SK-N-SH (cell line): ENCODE measurements around the gene SIT1. TPM values are rescaled to one million over a fixed set of nuclear protein-coding genes. Genes with fewer than 3 reads are reported as not detected.

Experiments used
- CTCF ChIA-PET: fragments of 300-600, 350-600 bp; formaldehyde crosslinking; extraction: SDS; loops from one replicate; lab custom pipeline; 2021; lab: Yijun Ruan, JAX
- POLR2A ChIA-PET: fragments of 350-600 bp; sonication (Branson Sonifier 250); formaldehyde crosslinking; extraction: SDS; loops from one replicate; lab custom pipeline; 2020; ENCODE audit warnings: antibody characterized with exemption, inconsistent platforms; lab: Yijun Ruan, JAX
- DNase-seq: peaks from one replicate; pipeline ENCODE4 v3.0.0; 2012
- H2AFZ ChIP-seq: fragments of 200-600 bp; sonication (generic); 2 replicates; pipeline ENCODE4 v1.8.1; 2016; ENCODE audit warnings: antibody characterized with exemption, mild to moderate bottlenecking, low read depth
- H3F3A ChIP-seq: fragments of 200-600 bp; sonication (generic); replicated peaks from 2 replicates; pipeline ENCODE3; 2016; ENCODE audit warnings: antibody characterized with exemption, mild to moderate bottlenecking; ENCODE audit not compliant: insufficient read depth
- H3K27ac ChIP-seq, 2 experiments: fragments of 200-500 bp in 1 of 2; fragments of 200-600 bp in 1 of 2; sonication (Bioruptor generic) in 1 of 2; sonication (generic), shearing (Covaris generic) in 1 of 2; 2 replicates each; pipeline versions ENCODE4 v1.5.1 to v1.6.1; 2014 to 2016; ENCODE audit warnings: low read depth in 2 of 2, inconsistent platforms in 1 of 2, low read length in 1 of 2, mild to moderate bottlenecking in 1 of 2, mixed read lengths in 1 of 2
- H3K27me3 ChIP-seq: fragments of 200-600 bp; sonication (generic), shearing (Covaris generic); 2 replicates; pipeline ENCODE4 v1.6.1; 2016; ENCODE audit warnings: mixed run types; ENCODE audit not compliant: insufficient read depth
- H3K36me3 ChIP-seq, 2 experiments: fragments of 200-500 bp in 1 of 2; fragments of 200-600 bp in 1 of 2; sonication (Bioruptor generic) in 1 of 2; sonication (generic) in 1 of 2; replicated peaks in 1 of 2; 2 replicates each; pipeline versions ENCODE3 to v1.5.1; 2014 to 2016; ENCODE audit warnings: low read length in 1 of 2, mild to moderate bottlenecking in 1 of 2; ENCODE audit not compliant: insufficient read depth in 2 of 2, control insufficient read depth in 1 of 2
- H3K4me1 ChIP-seq, 2 experiments: fragments of 200-500 bp in 1 of 2; fragments of 200-600 bp in 1 of 2; sonication (Bioruptor generic) in 1 of 2; sonication (generic), shearing (Covaris generic) in 1 of 2; 2 replicates each; pipeline versions ENCODE4 v1.5.1 to v1.6.1; 2014 to 2016; ENCODE audit warnings: low read depth in 1 of 2, low read length in 1 of 2, mixed run types in 1 of 2; ENCODE audit not compliant: insufficient read depth in 2 of 2, control insufficient read depth in 1 of 2
- H3K4me2 ChIP-seq: fragments of 200-600 bp; sonication (generic), shearing (Covaris generic); 2 replicates; pipeline ENCODE4 v1.6.1; 2017; ENCODE audit warnings: mixed run types
- H3K4me3 ChIP-seq, 2 experiments: fragments of 200-500 bp in 1 of 2; fragments of 200-600 bp in 1 of 2; sonication (Bioruptor generic) in 1 of 2; sonication (generic), shearing (Covaris generic) in 1 of 2; 2 replicates each; pipeline versions ENCODE4 v1.5.1 to v1.8.1; 2014 to 2016; ENCODE audit warnings: low read depth in 2 of 2, inconsistent platforms in 1 of 2, low read length in 1 of 2, mild to moderate bottlenecking in 1 of 2, mixed read lengths in 1 of 2, moderate library complexity in 1 of 2
- H3K79me2 ChIP-seq: fragments of 200-600 bp; sonication (generic); 2 replicates; pipeline ENCODE4 v1.8.1; 2017; ENCODE audit warnings: mild to moderate bottlenecking; ENCODE audit not compliant: insufficient read depth
- H3K9ac ChIP-seq: fragments of 200-600 bp; sonication (generic); 2 replicates; pipeline ENCODE4 v1.6.1; 2017; ENCODE audit warnings: mixed run types
- H3K9me2 ChIP-seq: fragments of 200-600 bp; sonication (generic); 2 replicates; pipeline ENCODE4 v1.6.1; 2017; ENCODE audit warnings: mixed run types
- H3K9me3 ChIP-seq: fragments of 200-600 bp; sonication (generic); 2 replicates; pipeline ENCODE4 v1.6.1; 2017; ENCODE audit warnings: mixed run types, mild to moderate bottlenecking, moderate library complexity
- H4K20me1 ChIP-seq: fragments of 200-600 bp; sonication (generic); 2 replicates; pipeline ENCODE4 v1.6.1; 2017; ENCODE audit warnings: mild to moderate bottlenecking, mixed run types; ENCODE audit not compliant: insufficient read depth
- EP300 ChIP-seq, 2 experiments: IDR thresholded peaks; 2 replicates each; pipeline versions ENCODE4 v1.4.0 to v1.6.1; 2012; ENCODE audit warnings: borderline replicate concordance in 1 of 2, low read depth in 1 of 2, low read length in 1 of 2
- FOSL2 ChIP-seq: IDR thresholded peaks from 2 replicates; pipeline ENCODE4 v1.4.0; 2012; ENCODE audit warnings: low read depth, mild to moderate bottlenecking, moderate library complexity, borderline replicate concordance
- RCOR1 ChIP-seq: fragments of 150-350 bp; IDR thresholded peaks from 2 replicates; pipeline ENCODE4 v1.6.1; 2017; ENCODE audit warnings: antibody characterized with exemption, low read length
- RXRA ChIP-seq: IDR thresholded peaks from 2 replicates; pipeline ENCODE4 v1.4.0; 2012; ENCODE audit warnings: low read depth, mild to moderate bottlenecking, borderline replicate concordance
- TAF1 ChIP-seq: IDR thresholded peaks from 2 replicates; pipeline ENCODE4 v1.6.1; 2012; ENCODE audit warnings: low read depth, mild to moderate bottlenecking, low read length, moderate library complexity, borderline replicate concordance
- TCF12 ChIP-seq: IDR thresholded peaks from 2 replicates; pipeline ENCODE4 v1.4.0; 2012
- TEAD4 ChIP-seq: IDR thresholded peaks from 2 replicates; pipeline ENCODE4 v1.4.0; 2012; ENCODE audit warnings: mild to moderate bottlenecking, borderline replicate concordance; ENCODE audit not compliant: insufficient read depth
- WGBS: methylation state at CpG from one replicate; pipeline ENCODE4 v1.1.6; 2017; ENCODE audit warnings: low lambda C conversion rate; 5-methylcytosine and 5-hydroxymethylcytosine counted together
- polyA plus RNA-seq, 3 experiments: library from polyadenylated mRNA; depleted of rRNA; stranded (reverse); fragments of >200 nt; gene quantifications; 2 replicates each; pipeline ENCODE4 v1.2.3, GENCODE V29; 2012
- TF ChIP-seq, protein P1 (sequence below): fragments of 150-350 bp; IDR thresholded peaks from 2 replicates; pipeline ENCODE4 v1.6.1; 2016; ENCODE audit warnings: mild to moderate bottlenecking, low read depth, low read length
- TF ChIP-seq, protein P2 (sequence below): IDR thresholded peaks from 2 replicates; pipeline ENCODE4 v1.4.0; 2012; ENCODE audit warnings: low read depth

SIT1 gene
- polyA plus RNA-seq, 1 of the 3 experiments (the other 2 are of a cell fraction), result not detected

DNA sequence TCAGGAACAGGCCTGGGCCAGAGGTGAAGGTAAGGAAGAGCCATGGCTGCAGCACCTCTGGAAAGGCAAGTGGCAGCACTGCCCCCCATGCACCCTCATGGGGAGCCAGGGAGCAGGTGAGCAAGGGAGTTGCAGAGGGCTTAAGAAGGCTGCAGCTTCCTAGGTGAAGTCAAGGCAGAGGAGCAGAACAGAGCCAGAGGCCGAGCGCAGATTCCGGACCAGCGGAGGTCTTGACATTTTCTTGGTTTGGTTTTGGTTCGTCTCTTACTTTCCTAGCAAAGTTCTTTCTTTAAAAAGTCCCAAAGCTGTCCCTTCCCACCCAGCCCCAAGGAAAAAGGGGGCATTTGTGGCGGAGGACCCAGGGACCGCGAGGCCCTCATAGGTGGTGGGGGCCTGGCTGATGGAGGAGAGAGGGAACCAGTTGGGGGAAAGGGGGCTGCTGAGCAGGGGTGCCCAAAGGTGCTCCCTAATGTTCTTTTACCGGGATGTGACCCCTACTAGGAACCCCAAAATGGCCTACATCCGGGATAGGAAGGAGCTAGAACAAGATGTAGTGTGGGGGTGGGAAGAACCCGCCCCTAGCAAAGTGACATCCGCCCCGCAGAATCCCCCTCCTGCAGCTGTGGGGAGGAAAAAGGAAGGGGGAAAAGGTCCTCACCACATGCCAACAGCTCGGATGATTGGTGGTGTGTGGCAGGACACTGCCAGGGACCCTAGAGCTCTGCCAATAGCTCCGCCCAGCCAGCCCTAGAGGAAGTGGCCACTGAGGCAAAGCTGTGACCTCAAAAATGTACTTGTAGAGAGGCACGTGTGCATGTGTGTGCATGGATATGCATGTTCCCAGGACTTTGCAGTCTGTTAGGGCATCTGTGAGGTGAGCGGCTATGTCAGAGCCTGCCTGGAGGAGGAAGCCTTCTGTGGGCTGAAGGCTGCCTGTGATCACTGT, 31.6 kb downstream of the SIT1 start:
- H3K4me3 ChIP-seq, result no peak overlapping the region
- H3K27ac ChIP-seq, result no peak overlapping the region
- no peak overlapping the region for H2AFZ ChIP-seq
- ChIA-PET CTCF (interaction anchor here (0.6 to 5.3 kb wide), 6 partner anchors 8 to 109 kb away, joined by 3 to 20 read pairs (median 8); partner anchors contain the start of genes CCDC107 and RMRP), POLR2A (no interaction called here)
- H3K9me3 ChIP-seq, result no peaks in the 10 kb centered on the region
- H3K27me3 ChIP-seq, result 0 out of 2 replicates have a peak, but pooled peaks cover 4% of the 10 kb centered on the region
- H3K36me3 ChIP-seq, result no peaks in the 10 kb centered on the region
- WGBS, result 87% methylated on average over 17 of the region's 17 CpGs
- H3K4me1 ChIP-seq, result peaks cover 0 to 12% of the 10 kb centered on the region in 2 experiments; a peak in 1 of 4 replicates
- no peaks in the 10 kb centered on the region for H3K9me2 ChIP-seq
- no peak for DNase-seq
- no peak overlapping the region for H3K4me2 ChIP-seq
- H4K20me1 ChIP-seq, result no peaks in the 10 kb centered on the region
- H3K79me2 ChIP-seq, result no peaks in the 10 kb centered on the region
- TF ChIP-seq, protein P1, sequence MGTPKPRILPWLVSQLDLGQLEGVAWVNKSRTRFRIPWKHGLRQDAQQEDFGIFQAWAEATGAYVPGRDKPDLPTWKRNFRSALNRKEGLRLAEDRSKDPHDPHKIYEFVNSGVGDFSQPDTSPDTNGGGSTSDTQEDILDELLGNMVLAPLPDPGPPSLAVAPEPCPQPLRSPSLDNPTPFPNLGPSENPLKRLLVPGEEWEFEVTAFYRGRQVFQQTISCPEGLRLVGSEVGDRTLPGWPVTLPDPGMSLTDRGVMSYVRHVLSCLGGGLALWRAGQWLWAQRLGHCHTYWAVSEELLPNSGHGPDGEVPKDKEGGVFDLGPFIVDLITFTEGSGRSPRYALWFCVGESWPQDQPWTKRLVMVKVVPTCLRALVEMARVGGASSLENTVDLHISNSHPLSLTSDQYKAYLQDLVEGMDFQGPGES, result no peak
- H3K9ac ChIP-seq, result no peak overlapping the region
- no peaks in the 10 kb centered on the region for H3F3A ChIP-seq

DNA sequence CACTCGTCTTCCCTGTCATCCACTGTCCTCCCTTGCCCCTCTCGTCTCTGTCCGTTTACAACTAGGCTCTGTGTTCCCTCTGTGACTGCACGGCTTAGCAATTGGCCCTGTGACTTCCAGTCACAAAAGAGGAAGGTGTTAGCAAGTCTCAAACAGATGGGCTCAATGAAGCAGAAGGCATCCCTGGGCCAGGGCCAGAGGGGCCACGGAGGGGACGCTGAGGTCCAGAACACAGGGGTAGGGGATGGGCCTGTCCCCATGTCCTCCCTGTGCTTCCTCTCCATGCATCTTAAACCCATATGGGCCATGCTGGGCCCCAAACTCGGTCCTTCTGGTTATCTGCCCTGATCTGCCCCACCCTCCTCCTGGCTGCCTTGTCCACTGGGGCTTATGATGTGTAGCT, 32.4 kb downstream of the SIT1 start, which contains the start of gene CD72:
Gene CD72 (minus strand): TSS at position 89 of the 403 bp plus-strand sequence. CDS start 110 bp downstream, outside the sequence.
- POLR2A ChIA-PET, result no interaction called here
- no peaks in the 10 kb centered on the region for H3F3A ChIP-seq
- no peak for TF ChIP-seq RCOR1
- TF ChIP-seq, protein P1, result no peak
- TF ChIP-seq EP300 (IDR thresholded peaks at IDR 0.05; ENCODE audit: borderline replicate concordance in 1 of 2, low read depth in 1 of 2, low read length in 1 of 2), result no peak
- no peak for TF ChIP-seq RXRA
- TF ChIP-seq FOSL2, result no peak
- TF ChIP-seq TEAD4, result no peak
- no peak for TF ChIP-seq TCF12
- TF ChIP-seq TAF1, result no peak
- TF ChIP-seq, protein P2, sequence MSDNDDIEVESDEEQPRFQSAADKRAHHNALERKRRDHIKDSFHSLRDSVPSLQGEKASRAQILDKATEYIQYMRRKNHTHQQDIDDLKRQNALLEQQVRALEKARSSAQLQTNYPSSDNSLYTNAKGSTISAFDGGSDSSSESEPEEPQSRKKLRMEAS, result no peak
- TF ChIP-seq, all 33 proteins: peak for 0
- no peak within 1 kb of the TSS for H3K27ac ChIP-seq
- peak within 1 kb of the TSS; percentile 65; the same call in 1 of the 2 replicates for H2AFZ ChIP-seq
- H3K27me3 ChIP-seq, result 0 out of 2 replicates have a peak, but pooled peaks cover 4% of the 10 kb centered on the region
- H3K9me2 ChIP-seq, result no peaks in the 10 kb centered on the region
- 80% methylated on average over 7 of the region's 7 CpGs for WGBS
- H3K79me2 ChIP-seq, result no peaks in the 10 kb centered on the region
- peak within 1 kb of the TSS; percentile 44; the same call in 1 of the 2 replicates for H3K4me2 ChIP-seq
- no peak for DNase-seq
- CTCF ChIA-PET, result interaction anchor here (0.6 to 5.3 kb wide), 3 partner anchors 28 to 108 kb away, joined by 3 to 20 read pairs (median 11); partner anchors contain the start of genes CCDC107 and RMRP
- no peaks in the 10 kb centered on the region for H3K9me3 ChIP-seq
- no peak within 1 kb of the TSS for H3K9ac ChIP-seq
- peak within 1 kb of the TSS; percentile 27 to 41; a peak in 2 of 4 replicates for H3K4me3 ChIP-seq
- peaks cover 0 to 12% of the 10 kb centered on the region in 2 experiments; a peak in 1 of 4 replicates for H3K4me1 ChIP-seq
- no peaks in the 10 kb centered on the region for H3K36me3 ChIP-seq
- no peaks in the 10 kb centered on the region for H4K20me1 ChIP-seq
